ENCODE results near the gene TRIM63.

DNA sequence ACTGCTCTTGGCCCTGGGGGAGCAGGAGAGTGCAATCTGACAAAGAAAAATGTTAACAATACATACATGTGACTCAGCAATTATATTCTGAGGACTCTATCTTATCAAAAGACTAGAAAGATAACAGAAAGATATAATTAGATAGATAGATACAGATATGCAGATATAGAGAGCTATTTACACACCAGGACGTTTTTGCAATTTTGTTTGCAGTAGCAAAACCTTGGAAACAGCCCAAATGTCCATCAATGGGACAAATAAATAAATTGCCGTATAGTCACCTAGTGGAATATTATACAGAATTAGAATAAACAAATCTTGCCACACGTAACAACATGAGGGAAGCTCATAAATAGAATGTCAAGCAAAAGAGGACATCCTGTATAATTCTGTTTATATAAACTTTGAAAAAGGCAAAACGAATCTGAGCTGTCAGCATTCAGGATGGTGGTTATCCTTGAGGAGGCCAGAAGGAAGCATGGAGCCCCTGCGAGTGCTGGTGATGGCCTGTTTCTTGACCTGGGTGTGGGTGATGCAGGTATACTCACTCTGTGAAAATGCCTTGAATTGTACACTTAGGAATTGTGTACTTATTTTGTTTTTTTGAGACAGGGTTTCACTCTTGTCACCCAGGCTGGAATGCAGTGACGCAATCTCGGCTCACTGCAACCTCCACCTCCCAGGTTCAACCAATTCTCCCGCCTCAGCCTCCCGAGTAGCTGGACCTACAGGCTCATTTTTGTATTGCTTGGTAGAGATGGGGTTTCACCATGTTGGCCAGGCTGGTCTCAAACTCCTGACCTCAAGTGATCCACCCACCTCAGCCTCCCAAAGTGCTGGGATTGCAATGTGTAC, 12.8 kb upstream of the TRIM63 start:
- TF ChIP-seq, protein P1, sequence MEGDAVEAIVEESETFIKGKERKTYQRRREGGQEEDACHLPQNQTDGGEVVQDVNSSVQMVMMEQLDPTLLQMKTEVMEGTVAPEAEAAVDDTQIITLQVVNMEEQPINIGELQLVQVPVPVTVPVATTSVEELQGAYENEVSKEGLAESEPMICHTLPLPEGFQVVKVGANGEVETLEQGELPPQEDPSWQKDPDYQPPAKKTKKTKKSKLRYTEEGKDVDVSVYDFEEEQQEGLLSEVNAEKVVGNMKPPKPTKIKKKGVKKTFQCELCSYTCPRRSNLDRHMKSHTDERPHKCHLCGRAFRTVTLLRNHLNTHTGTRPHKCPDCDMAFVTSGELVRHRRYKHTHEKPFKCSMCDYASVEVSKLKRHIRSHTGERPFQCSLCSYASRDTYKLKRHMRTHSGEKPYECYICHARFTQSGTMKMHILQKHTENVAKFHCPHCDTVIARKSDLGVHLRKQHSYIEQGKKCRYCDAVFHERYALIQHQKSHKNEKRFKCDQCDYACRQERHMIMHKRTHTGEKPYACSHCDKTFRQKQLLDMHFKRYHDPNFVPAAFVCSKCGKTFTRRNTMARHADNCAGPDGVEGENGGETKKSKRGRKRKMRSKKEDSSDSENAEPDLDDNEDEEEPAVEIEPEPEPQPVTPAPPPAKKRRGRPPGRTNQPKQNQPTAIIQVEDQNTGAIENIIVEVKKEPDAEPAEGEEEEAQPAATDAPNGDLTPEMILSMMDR (IDR thresholded peaks at IDR 0.05; ENCODE audit: extremely low read depth in 1 of 2, insufficient read depth in 1 of 2, low read depth in 1 of 2, low read length in 2 of 2): no peak
- TF ChIP-seq, protein P2, sequence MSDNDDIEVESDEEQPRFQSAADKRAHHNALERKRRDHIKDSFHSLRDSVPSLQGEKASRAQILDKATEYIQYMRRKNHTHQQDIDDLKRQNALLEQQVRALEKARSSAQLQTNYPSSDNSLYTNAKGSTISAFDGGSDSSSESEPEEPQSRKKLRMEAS (IDR thresholded peaks at IDR 0.05; ENCODE audit: insufficient read depth, insufficient read length): no peak
- TF ChIP-seq POLR2AphosphoS5 (IDR thresholded peaks at IDR 0.05; ENCODE audit: insufficient read depth, low read depth, low read length) (no peak), JUN (IDR thresholded peaks at IDR 0.05; ENCODE audit: borderline replicate concordance, insufficient read depth, insufficient read length, low read depth) (no peak), POLR2A (IDR thresholded peaks at IDR 0.05; ENCODE audit: low read depth, low read length) (no peak)
